Measurements from ENCODE around the gene RNLS.

DNA sequence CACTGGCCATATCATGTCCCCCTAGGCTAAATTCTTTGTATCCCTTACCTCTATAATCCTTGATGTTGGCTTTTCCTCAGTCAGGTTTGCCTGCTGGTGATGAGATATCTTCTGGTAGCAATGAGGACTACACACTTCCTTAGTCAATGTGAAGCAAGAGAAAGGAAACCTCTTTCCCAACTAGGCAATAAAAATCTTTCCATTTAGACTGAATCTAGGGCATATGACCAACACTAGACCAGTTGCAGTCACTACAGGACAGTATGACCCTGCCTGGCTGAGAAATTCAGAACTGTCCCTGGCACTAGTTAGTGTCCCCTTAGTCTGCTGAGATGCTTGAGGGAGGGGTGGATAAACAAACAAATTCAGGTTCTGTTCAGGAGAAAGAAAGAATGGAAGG lies 142.6 kb downstream of the RNLS start:
- TF ChIP-seq CTCF (IDR thresholded peaks at IDR 0.05) (no peak), SIN3A (IDR thresholded peaks at IDR 0.05; ENCODE audit: borderline replicate concordance, insufficient read depth, low read depth, low read length) (no peak), POLR2AphosphoS5 (IDR thresholded peaks at IDR 0.05; ENCODE audit: low read depth, low read length) (no peak)

All from Panc1 (cell line).